ENCODE measurements around the gene PIF1.

DNA sequence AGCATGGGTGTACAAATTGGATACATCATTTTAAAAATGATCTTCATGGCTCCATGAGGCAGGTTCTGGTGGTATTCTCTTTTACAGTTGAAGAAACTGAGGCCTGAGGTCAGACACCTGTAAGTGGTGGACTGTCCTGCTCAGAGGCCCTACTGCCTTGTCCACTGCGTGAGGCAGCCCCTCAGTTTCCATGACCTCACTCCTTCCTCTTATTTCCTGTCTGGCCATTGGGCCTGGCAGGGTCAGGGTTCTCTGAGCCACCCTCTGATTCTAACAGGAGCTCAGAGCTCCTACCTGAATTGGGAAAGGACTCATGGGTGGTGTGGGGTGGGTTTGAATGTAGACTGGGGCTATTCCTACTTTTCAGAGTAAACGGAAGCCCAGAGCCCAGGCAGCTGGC is 33.8 kb upstream of the PIF1 start:
- TF ChIP-seq, protein P1, sequence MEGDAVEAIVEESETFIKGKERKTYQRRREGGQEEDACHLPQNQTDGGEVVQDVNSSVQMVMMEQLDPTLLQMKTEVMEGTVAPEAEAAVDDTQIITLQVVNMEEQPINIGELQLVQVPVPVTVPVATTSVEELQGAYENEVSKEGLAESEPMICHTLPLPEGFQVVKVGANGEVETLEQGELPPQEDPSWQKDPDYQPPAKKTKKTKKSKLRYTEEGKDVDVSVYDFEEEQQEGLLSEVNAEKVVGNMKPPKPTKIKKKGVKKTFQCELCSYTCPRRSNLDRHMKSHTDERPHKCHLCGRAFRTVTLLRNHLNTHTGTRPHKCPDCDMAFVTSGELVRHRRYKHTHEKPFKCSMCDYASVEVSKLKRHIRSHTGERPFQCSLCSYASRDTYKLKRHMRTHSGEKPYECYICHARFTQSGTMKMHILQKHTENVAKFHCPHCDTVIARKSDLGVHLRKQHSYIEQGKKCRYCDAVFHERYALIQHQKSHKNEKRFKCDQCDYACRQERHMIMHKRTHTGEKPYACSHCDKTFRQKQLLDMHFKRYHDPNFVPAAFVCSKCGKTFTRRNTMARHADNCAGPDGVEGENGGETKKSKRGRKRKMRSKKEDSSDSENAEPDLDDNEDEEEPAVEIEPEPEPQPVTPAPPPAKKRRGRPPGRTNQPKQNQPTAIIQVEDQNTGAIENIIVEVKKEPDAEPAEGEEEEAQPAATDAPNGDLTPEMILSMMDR (IDR thresholded peaks at IDR 0.05; ENCODE audit: low read length) = no peak
- no peak for TF ChIP-seq EZH2 (optimal IDR thresholded peaks at IDR 0.05; ENCODE audit: low read depth, low read length)

Measured in MM.1S (cell line).